Spleen (tissue), 11 donors: ENCODE data around the gene TNFRSF1B. TPM values are rescaled to one million over a fixed set of nuclear protein-coding genes. Genes with fewer than 3 reads are reported as not detected.
A peak's percentile ranks its signal among the peaks of the same experiment; 100 is the strongest.

Experiments
- DNase-seq: peaks from one replicate; pipeline ENCODE4 v3.0.0-alpha.2; 2020
- H3K27ac ChIP-seq, 8 donors: fragments of 200-600 bp; sonication (generic) in 7 of 8; 1 replicate in 4 of 8; 2 replicates in 4 of 8; pipeline versions ENCODE4 v1.5.0 to v1.8.0; 2016 to 2021; ENCODE audit warnings: inconsistent platforms in 4 of 8, mild to moderate bottlenecking in 4 of 8, moderate library complexity in 1 of 8
- H3K27me3 ChIP-seq, 7 donors: fragments of 200-600 bp; sonication (generic) in 6 of 7; replicated peaks in 1 of 7; 1 replicate in 4 of 7; 2 replicates in 3 of 7; pipeline versions ENCODE4 v1.5.0 to v1.8.0; 2016 to 2021; ENCODE audit warnings: inconsistent platforms in 3 of 7, mild to moderate bottlenecking in 1 of 7
- H3K36me3 ChIP-seq, 6 donors: fragments of 200-600 bp; sonication (generic) in 5 of 6; 1 replicate in 4 of 6; 2 replicates in 2 of 6; pipeline versions ENCODE4 v1.5.0 to v1.8.0; 2016 to 2021; ENCODE audit warnings: inconsistent platforms in 2 of 6
- H3K4me1 ChIP-seq, 6 donors: fragments of 200-600 bp; sonication (generic) in 5 of 6; 1 replicate in 3 of 6; 2 replicates in 3 of 6; pipeline versions ENCODE4 v1.5.0 to v1.8.0; 2016 to 2021; ENCODE audit warnings: inconsistent platforms in 3 of 6
- H3K4me3 ChIP-seq, 8 donors: fragments of 200-600 bp; sonication (generic) in 7 of 8; 1 replicate in 4 of 8; 2 replicates in 4 of 8; pipeline versions ENCODE4 v1.5.0 to v1.8.0; 2016 to 2021; ENCODE audit warnings: inconsistent platforms in 4 of 8, mild to moderate bottlenecking in 4 of 8, moderate library complexity in 2 of 8
- H3K9me3 ChIP-seq, 8 donors: fragments of 200-600 bp; sonication (generic) in 7 of 8; 1 replicate in 4 of 8; 2 replicates in 4 of 8; pipeline versions ENCODE4 v1.5.0 to v1.8.0; 2016 to 2021; ENCODE audit warnings: inconsistent platforms in 4 of 8
- CTCF ChIP-seq, 11 experiments: fragments of 200-600 bp in 7 of 11; fragments of 450-650 bp in 4 of 11; sonication (generic) in 4 of 11; IDR thresholded peaks in 8 of 11; conservative IDR thresholded peaks in 3 of 11; 1 replicate in 7 of 11; 2 replicates in 4 of 11; pipeline versions ENCODE4 v1.4.0 to v1.8.0; 2016 to 2021; ENCODE audit warnings: antibody characterized with exemption in 11 of 11, inconsistent platforms in 4 of 11, mild to moderate bottlenecking in 1 of 11
- POLR2A ChIP-seq, 3 donors: fragments of 450-650 bp; IDR thresholded peaks; one replicate each; pipeline ENCODE4 v1.5.1; 2017; ENCODE audit warnings: antibody characterized with exemption in 3 of 3, mild to moderate bottlenecking in 1 of 3
- POLR2AphosphoS5 ChIP-seq, 3 donors: sonication (generic); formaldehyde crosslinking; IDR thresholded peaks; one replicate each; pipeline ENCODE4 v1.5.1; 2017; ENCODE audit warnings: antibody characterized with exemption in 3 of 3
- WGBS, 5 donors: extraction: QIAGEN DNeasy Blood & Tissue Kit in 3 of 5; methylation state at CpG; one replicate each; pipeline versions ENCODE4 v1.1.5 to v1.1.7; 2013 to 2018; 5-methylcytosine and 5-hydroxymethylcytosine counted together
- intact Hi-C: fragments of 100-400 bp; cut with DNase I; formaldehyde crosslinking; loops from one replicate; pipeline ENCODE4 v1.15.0; 2023; ENCODE audit warnings: low total_unique reads
- polyA plus RNA-seq, 3 donors: library from polyadenylated mRNA; stranded (reverse); fragments of 200-250 nt; gene quantifications; one replicate each; pipeline ENCODE4 v1.2.1, GENCODE V29; 2013
- total RNA-seq, 7 donors: library from RNA; depleted of rRNA in 3 of 7; stranded (reverse); fragments of >200 nt in 3 of 7; fragmentation: NEBNext Ultra II Directional in 4 of 7; extraction: Animal tissue kit (Norgen Biotek cat#: 25700) in 4 of 7; gene quantifications; one replicate each; pipeline versions ENCODE4 v1.1.0 to v1.2.1, GENCODE V29; 2016 to 2021
- donor health status: healthy with polysubstance abuse.
- donor health status: DM: no; HTN: no; CAD: no; lungs with moderate emphysema.
- donor health status: DM: no; HTN: no; CAD: no.
- donor health status: Bipolar disorder and iron deficiency.
- donor health status: healthy.
- donor health status: DM: no; HTN: no; CAD: no.
- donor health status: DM: yes; HTN: yes; CAD: no.

Gene TNFRSF1B
- total and polyA plus RNA-seq, 10 donors = 28.5 to 233 (median 167) TPM

- H3K27ac ChIP-seq = peak overlapping the region in 2 of 8 donors; percentile 93 to 94
- H3K36me3 ChIP-seq = peaks cover 0 to 6% (median under 1%) of the 10 kb centered on the region in 6 donors
- no peak for TF ChIP-seq POLR2A (IDR thresholded peaks at IDR 0.05)
- no peak for TF ChIP-seq POLR2AphosphoS5 (IDR thresholded peaks at IDR 0.05)
- TF ChIP-seq CTCF (IDR thresholded peaks at IDR 0.05 in 8 of 11, conservative IDR thresholded peaks at IDR 0.05 in 3 of 11) = no peak
- DNase-seq = no peak
- 64 to 74% (median 65%) methylated on average over 13 of the region's 13 CpGs for WGBS, 5 donors
- H3K27me3 ChIP-seq = no peaks in the 10 kb centered on the region
- H3K9me3 ChIP-seq = no peaks in the 10 kb centered on the region
- H3K4me3 ChIP-seq = peak overlapping the region in 2 of 8 donors; percentile 90 to 99
- H3K4me1 ChIP-seq = peaks cover 9 to 41% (median 27%) of the 10 kb centered on the region in 6 donors
- intact Hi-C loops = no loop called here
Measured at GRCh38 chr1:12229386-12229834, 62.6 kb downstream of the TNFRSF1B start.

GRCh38 chr1:12229835-12230548 lies 63.2 kb downstream of the TNFRSF1B start, which contains the start of gene VPS13D:
Gene VPS13D (plus strand): TSS chr1:12230030. CDS start chr1:12234267, 4,237 bp downstream.
- 0 to 1% (median 0%) methylated on average over 31 to 77 of the region's 77 CpGs for WGBS, 5 donors
- peak within 1 kb of the TSS; percentile 67 to 94 (median 90) for H3K27ac ChIP-seq
- DNase-seq = peak; percentile 98
- H3K9me3 ChIP-seq = no peaks in the 10 kb centered on the region
- H3K36me3 ChIP-seq = peaks cover 0 to 12% (median 4%) of the 10 kb centered on the region in 6 donors
- H3K4me3 ChIP-seq = peak within 1 kb of the TSS; percentile 90 to 99 (median 93)
- intact Hi-C loops = no loop called here
- no peaks in the 10 kb centered on the region for H3K27me3 ChIP-seq
- peak; percentile 77 to 81 (median 77) for TF ChIP-seq POLR2AphosphoS5 (IDR thresholded peaks at IDR 0.05)
- TF ChIP-seq POLR2A (IDR thresholded peaks at IDR 0.05) = peak in 1 of 3 donors; percentile 17
- peak; percentile 62 to 99 (median 97) for TF ChIP-seq CTCF (IDR thresholded peaks at IDR 0.05 in 8 of 11, conservative IDR thresholded peaks at IDR 0.05 in 3 of 11)
- H3K4me1 ChIP-seq = peaks cover 9 to 41% (median 27%) of the 10 kb centered on the region in 6 donors

GRCh38 chr1:12230549-12231275 lies 63.9 kb downstream of the TNFRSF1B start:
- Histone ChIP-seq H3K36me3 (peaks cover 0 to 19% (median 10%) of the 10 kb centered on the region in 6 donors), H3K4me1 (peaks cover 9 to 41% (median 27%) of the 10 kb centered on the region in 6 donors), H3K4me3 (peak overlapping the region; percentile 90 to 99 (median 93)), H3K9me3 (no peaks in the 10 kb centered on the region), H3K27me3 (no peaks in the 10 kb centered on the region), H3K27ac (peak overlapping the region; percentile 67 to 94 (median 90))
- WGBS, 5 donors = 1 to 3% (median 2%) methylated on average over 12 to 36 of the region's 36 CpGs
- DNase-seq = peak; percentile 88
- TF ChIP-seq POLR2AphosphoS5 (IDR thresholded peaks at IDR 0.05) (peak; percentile 44 to 83 (median 78)), POLR2A (IDR thresholded peaks at IDR 0.05) (no peak), CTCF (IDR thresholded peaks at IDR 0.05 in 8 of 11, conservative IDR thresholded peaks at IDR 0.05 in 3 of 11) (no peak)
- intact Hi-C loops = no loop called here
